ENCODE data around the gene STK11. TPM values are rescaled to one million over a fixed set of nuclear protein-coding genes. Genes with fewer than 3 reads are reported as not detected.

STK11 gene
- polyA plus RNA-seq, 1 experiment, result 24.6 TPM

GRCh38 chr19:1224047-1224825 is 18.7 kb downstream of the STK11 start:
- no peaks in the 10 kb centered on the region for H3K27me3 ChIP-seq (ENCODE audit: control insufficient read depth, insufficient read depth, low read length)
- DNase-seq (ENCODE audit: low read depth, low spot score), result no peak
- H3K4me3 ChIP-seq (ENCODE audit: low read depth, low read length), result no peak overlapping the region
- TF ChIP-seq, protein P1, sequence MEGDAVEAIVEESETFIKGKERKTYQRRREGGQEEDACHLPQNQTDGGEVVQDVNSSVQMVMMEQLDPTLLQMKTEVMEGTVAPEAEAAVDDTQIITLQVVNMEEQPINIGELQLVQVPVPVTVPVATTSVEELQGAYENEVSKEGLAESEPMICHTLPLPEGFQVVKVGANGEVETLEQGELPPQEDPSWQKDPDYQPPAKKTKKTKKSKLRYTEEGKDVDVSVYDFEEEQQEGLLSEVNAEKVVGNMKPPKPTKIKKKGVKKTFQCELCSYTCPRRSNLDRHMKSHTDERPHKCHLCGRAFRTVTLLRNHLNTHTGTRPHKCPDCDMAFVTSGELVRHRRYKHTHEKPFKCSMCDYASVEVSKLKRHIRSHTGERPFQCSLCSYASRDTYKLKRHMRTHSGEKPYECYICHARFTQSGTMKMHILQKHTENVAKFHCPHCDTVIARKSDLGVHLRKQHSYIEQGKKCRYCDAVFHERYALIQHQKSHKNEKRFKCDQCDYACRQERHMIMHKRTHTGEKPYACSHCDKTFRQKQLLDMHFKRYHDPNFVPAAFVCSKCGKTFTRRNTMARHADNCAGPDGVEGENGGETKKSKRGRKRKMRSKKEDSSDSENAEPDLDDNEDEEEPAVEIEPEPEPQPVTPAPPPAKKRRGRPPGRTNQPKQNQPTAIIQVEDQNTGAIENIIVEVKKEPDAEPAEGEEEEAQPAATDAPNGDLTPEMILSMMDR (IDR thresholded peaks at IDR 0.05; ENCODE audit: low read depth, low read length), result no peak
- no peaks in the 10 kb centered on the region; the same call in 1 of the 2 replicates for H3K9me3 ChIP-seq (ENCODE audit: control insufficient read depth, insufficient read depth, low read length)
- CTCF ChIA-PET, result interaction anchor here (0.5 to 1.0 kb wide), 2 partner anchors 42 to 111 kb away, joined by 3 read pairs; no protein-coding TSS in a partner anchor
- POLR2A ChIA-PET, result no interaction called here
- no peak overlapping the region for H3K27ac ChIP-seq (ENCODE audit: low read depth, low read length)

- POLR2A ChIA-PET, result interaction anchor here (0.9 kb wide), 1 partner anchor 11 kb away, joined by 3 read pairs; no protein-coding TSS in a partner anchor
Observed at GRCh38 chr19:1224847-1225246, 19.3 kb downstream of the STK11 start.

GRCh38 chr19:1225440-1226226 is 20.1 kb downstream of the STK11 start:
- POLR2A ChIA-PET, result interaction anchor here (0.6 to 0.9 kb wide), 2 partner anchors 10 to 44 kb away, joined by 3 read pairs; partner anchors contain the start of gene CIRBP
- peak overlapping the region; percentile 21 for H3K27ac ChIP-seq (ENCODE audit: low read depth, low read length)
- DNase-seq (ENCODE audit: low read depth, low spot score), result no peak
- no peak overlapping the region for H3K4me3 ChIP-seq (ENCODE audit: low read depth, low read length)
- TF ChIP-seq, protein P1 (IDR thresholded peaks at IDR 0.05; ENCODE audit: low read depth, low read length), result no peak
- CTCF ChIA-PET, result no interaction called here
- no peaks in the 10 kb centered on the region for H3K27me3 ChIP-seq (ENCODE audit: control insufficient read depth, insufficient read depth, low read length)
- H3K9me3 ChIP-seq (ENCODE audit: control insufficient read depth, insufficient read depth, low read length), result no peaks in the 10 kb centered on the region; the same call in 1 of the 2 replicates

More at GRCh38 chr19:1224847-1225246, 19.3 kb downstream of the STK11 start:
- CTCF ChIA-PET, result interaction anchor here (0.5 kb wide), 1 partner anchor 42 kb away, joined by 3 read pairs; no protein-coding TSS in a partner anchor
- Histone ChIP-seq H3K9me3 (ENCODE audit: control insufficient read depth, insufficient read depth, low read length) (no peaks in the 10 kb centered on the region; the same call in 1 of the 2 replicates), H3K4me3 (ENCODE audit: low read depth, low read length) (no peak overlapping the region), H3K27me3 (ENCODE audit: control insufficient read depth, insufficient read depth, low read length) (no peaks in the 10 kb centered on the region), H3K27ac (ENCODE audit: low read depth, low read length) (no peak overlapping the region)
- TF ChIP-seq, protein P1 (IDR thresholded peaks at IDR 0.05; ENCODE audit: low read depth, low read length), result no peak
- no peak for DNase-seq (ENCODE audit: low read depth, low spot score)

DNA sequence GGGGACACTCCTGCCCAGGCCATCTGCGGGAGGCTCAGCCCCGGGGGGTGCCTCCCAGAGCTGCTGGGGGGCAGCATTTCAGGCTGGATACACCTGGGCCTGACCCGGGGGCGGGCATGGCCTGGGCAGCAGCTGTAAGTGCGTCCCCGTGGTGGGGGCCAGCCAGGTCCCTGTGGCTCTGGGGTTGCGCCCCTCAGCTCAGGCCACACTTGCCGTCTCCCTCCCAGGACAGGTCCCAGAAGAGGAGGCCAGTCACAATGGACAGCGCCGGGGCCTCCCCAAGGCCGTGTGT is 20.6 kb downstream of the STK11 start:
- H3K27me3 ChIP-seq (ENCODE audit: control insufficient read depth, insufficient read depth, low read length), result no peaks in the 10 kb centered on the region
- no peak overlapping the region for H3K4me3 ChIP-seq (ENCODE audit: low read depth, low read length)
- no peak for DNase-seq (ENCODE audit: low read depth, low spot score)
- ChIA-PET CTCF (no interaction called here), POLR2A (no interaction called here)
- H3K9me3 ChIP-seq (ENCODE audit: control insufficient read depth, insufficient read depth, low read length), result no peaks in the 10 kb centered on the region; the same call in 1 of the 2 replicates
- H3K27ac ChIP-seq (ENCODE audit: low read depth, low read length), result no peak overlapping the region
- TF ChIP-seq, protein P1 (IDR thresholded peaks at IDR 0.05; ENCODE audit: low read depth, low read length), result no peak
